Sigmoid colon (tissue), 7 donors: ENCODE measurements around the gene DNAAF2. TPM values are rescaled to one million over a fixed set of nuclear protein-coding genes. Genes with fewer than 3 reads are reported as not detected.

ENCODE experiments used
- DNase-seq: peaks from one replicate; pipeline ENCODE4 v3.0.0-alpha.2; 2019
- H3K27ac ChIP-seq, 4 donors: fragments of 200-600 bp; sonication (generic); one replicate each; pipeline ENCODE4 v1.5.1; 2016 to 2019; ENCODE audit warnings: mild to moderate bottlenecking in 1 of 4
- H3K27me3 ChIP-seq, 3 donors: fragments of 200-600 bp; sonication (generic); one replicate each; pipeline ENCODE4 v1.5.1; 2019; ENCODE audit warnings: mild to moderate bottlenecking in 1 of 3
- H3K36me3 ChIP-seq, 4 donors: fragments of 200-600 bp; sonication (generic); one replicate each; pipeline ENCODE4 v1.5.1; 2016 to 2019
- H3K4me1 ChIP-seq, 4 donors: fragments of 200-600 bp; sonication (generic); one replicate each; pipeline ENCODE4 v1.5.1; 2017 to 2019
- H3K4me3 ChIP-seq, 4 donors: fragments of 200-600 bp; sonication (generic); one replicate each; pipeline ENCODE4 v1.5.1; 2017 to 2019; ENCODE audit warnings: mild to moderate bottlenecking in 2 of 4, moderate library complexity in 1 of 4
- H3K9me3 ChIP-seq, 4 donors: fragments of 200-600 bp in 3 of 4; sonication (generic) in 3 of 4; one replicate each; pipeline versions ENCODE4 v1.5.1 to v1.6.1; 2013 to 2019
- EP300 ChIP-seq, 4 donors: sonication (generic); formaldehyde crosslinking; IDR thresholded peaks; one replicate each; pipeline ENCODE4 v1.6.1; 2017; ENCODE audit warnings: antibody characterized with exemption in 4 of 4
- POLR2A ChIP-seq, 2 donors: fragments of 450-650 bp; IDR thresholded peaks; one replicate each; pipeline ENCODE4 v1.6.1; 2016; ENCODE audit warnings: antibody characterized with exemption in 2 of 2, mild to moderate bottlenecking in 2 of 2, moderate library complexity in 2 of 2
- POLR2AphosphoS5 ChIP-seq, 4 donors: sonication (generic); formaldehyde crosslinking; IDR thresholded peaks; one replicate each; pipeline ENCODE4 v1.6.1; 2017; ENCODE audit warnings: antibody characterized with exemption in 4 of 4
- WGBS, 2 donors: extraction: QIAGEN DNeasy Blood & Tissue Kit; methylation state at CpG; one replicate each; pipeline ENCODE4 v1.1.7; 2013; 5-methylcytosine and 5-hydroxymethylcytosine counted together
- intact Hi-C: fragments of 100-400 bp; cut with DNase I; formaldehyde crosslinking; loops from one replicate; pipeline ENCODE4 v1.15.1; 2023
- polyA plus RNA-seq, 3 donors: library from polyadenylated mRNA; stranded (reverse); fragments of 200-250 nt; gene quantifications; one replicate each; pipeline ENCODE4 v1.2.3, GENCODE V29; 2013
- total RNA-seq, 4 donors: library from RNA; depleted of rRNA; stranded (reverse); fragments of >200 nt; gene quantifications; one replicate each; pipeline ENCODE4 v1.1.0, GENCODE V29; 2016
- TF ChIP-seq, protein P1 (sequence below), 4 experiments: fragments of 450-650 bp in 3 of 4; fragments of 200-600 bp in 1 of 4; IDR thresholded peaks; one replicate each; pipeline ENCODE4 v1.5.1; 2016 to 2019; ENCODE audit warnings: antibody characterized with exemption in 4 of 4, mild to moderate bottlenecking in 3 of 4, moderate library complexity in 2 of 4
- donor health status: healthy with polysubstance abuse.
- donor health status: Bipolar disorder and iron deficiency.
- donor health status: healthy.

DNAAF2 gene
- total and polyA plus RNA-seq, 7 donors = 3.3 to 12.7 (median 9.6) TPM

DNA sequence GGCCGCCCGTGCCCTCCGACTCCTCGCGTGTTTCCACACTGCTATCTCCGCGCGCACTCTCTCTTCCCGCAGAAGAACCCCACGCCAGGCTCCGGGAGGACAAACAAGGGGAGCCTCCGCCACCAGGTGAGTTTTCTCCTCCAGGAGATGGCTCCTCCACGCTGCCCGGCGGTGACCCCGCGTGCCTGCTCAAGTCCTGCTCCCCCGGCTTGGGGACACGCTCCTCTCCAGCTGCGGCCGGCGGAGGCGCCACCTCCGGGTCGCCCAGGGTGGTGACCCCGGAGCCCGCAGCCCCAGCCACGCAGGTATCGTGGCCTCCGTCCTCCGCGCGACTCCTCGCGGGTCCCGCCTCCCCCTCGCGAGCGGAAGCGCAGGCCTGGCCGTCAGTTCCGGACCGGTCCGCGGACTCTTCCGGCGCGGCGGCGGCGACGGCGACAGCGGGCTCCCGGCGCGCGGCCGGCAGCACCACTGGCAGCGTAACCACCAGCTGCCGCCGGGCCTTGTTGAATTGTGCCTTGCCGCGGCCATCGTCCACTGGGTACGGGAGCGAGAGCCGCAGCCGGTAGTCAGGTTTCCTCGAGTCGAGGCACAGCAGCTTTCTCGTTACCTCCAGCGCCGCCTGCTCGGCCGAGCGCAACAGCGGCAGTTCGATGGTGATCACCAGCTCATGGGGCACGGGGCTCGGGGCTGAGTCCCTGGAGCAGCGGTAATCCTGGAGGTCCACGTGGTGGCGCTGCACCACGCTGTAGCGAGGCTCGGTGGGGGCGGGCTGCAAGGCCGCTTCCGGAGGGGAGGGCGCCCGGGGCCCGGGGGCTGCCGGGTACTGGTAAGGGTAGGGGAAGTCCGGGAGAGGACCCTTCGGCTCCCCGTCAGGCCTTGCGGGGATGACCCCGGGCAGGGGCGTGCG lies 1.2 kb downstream of the DNAAF2 start:
- H3K9me3 ChIP-seq = no peaks in the 10 kb centered on the region
- intact Hi-C loops = loop anchor here (2.0 to 10.0 kb wide), 5 partner anchors 13 to 481 kb away; partner anchors contain the start of genes KLHDC1, KLHDC2, MGAT2 and NEMF
- peaks cover 0 to 53% (median 33%) of the 10 kb centered on the region in 4 donors for H3K4me1 ChIP-seq
- H3K27ac ChIP-seq = peak overlapping the region; percentile 91 to 99 (median 98)
- H3K27me3 ChIP-seq = no peaks in the 10 kb centered on the region
- peak; percentile 14 to 36 for TF ChIP-seq POLR2A (IDR thresholded peaks at IDR 0.05)
- no peak for TF ChIP-seq EP300 (IDR thresholded peaks at IDR 0.05)
- peak; percentile 47 to 82 (median 67) for TF ChIP-seq POLR2AphosphoS5 (IDR thresholded peaks at IDR 0.05)
- TF ChIP-seq, protein P1, sequence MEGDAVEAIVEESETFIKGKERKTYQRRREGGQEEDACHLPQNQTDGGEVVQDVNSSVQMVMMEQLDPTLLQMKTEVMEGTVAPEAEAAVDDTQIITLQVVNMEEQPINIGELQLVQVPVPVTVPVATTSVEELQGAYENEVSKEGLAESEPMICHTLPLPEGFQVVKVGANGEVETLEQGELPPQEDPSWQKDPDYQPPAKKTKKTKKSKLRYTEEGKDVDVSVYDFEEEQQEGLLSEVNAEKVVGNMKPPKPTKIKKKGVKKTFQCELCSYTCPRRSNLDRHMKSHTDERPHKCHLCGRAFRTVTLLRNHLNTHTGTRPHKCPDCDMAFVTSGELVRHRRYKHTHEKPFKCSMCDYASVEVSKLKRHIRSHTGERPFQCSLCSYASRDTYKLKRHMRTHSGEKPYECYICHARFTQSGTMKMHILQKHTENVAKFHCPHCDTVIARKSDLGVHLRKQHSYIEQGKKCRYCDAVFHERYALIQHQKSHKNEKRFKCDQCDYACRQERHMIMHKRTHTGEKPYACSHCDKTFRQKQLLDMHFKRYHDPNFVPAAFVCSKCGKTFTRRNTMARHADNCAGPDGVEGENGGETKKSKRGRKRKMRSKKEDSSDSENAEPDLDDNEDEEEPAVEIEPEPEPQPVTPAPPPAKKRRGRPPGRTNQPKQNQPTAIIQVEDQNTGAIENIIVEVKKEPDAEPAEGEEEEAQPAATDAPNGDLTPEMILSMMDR (IDR thresholded peaks at IDR 0.05) = peak; percentile 62 to 80 (median 78)
- 0% methylated on average over 101 of the region's 101 CpGs for WGBS, 2 donors
- peak overlapping the region; percentile 66 to 95 (median 86) for H3K4me3 ChIP-seq
- peaks cover 0 to 9% (median under 1%) of the 10 kb centered on the region in 4 donors for H3K36me3 ChIP-seq
- peak; percentile 96 for DNase-seq

DNA sequence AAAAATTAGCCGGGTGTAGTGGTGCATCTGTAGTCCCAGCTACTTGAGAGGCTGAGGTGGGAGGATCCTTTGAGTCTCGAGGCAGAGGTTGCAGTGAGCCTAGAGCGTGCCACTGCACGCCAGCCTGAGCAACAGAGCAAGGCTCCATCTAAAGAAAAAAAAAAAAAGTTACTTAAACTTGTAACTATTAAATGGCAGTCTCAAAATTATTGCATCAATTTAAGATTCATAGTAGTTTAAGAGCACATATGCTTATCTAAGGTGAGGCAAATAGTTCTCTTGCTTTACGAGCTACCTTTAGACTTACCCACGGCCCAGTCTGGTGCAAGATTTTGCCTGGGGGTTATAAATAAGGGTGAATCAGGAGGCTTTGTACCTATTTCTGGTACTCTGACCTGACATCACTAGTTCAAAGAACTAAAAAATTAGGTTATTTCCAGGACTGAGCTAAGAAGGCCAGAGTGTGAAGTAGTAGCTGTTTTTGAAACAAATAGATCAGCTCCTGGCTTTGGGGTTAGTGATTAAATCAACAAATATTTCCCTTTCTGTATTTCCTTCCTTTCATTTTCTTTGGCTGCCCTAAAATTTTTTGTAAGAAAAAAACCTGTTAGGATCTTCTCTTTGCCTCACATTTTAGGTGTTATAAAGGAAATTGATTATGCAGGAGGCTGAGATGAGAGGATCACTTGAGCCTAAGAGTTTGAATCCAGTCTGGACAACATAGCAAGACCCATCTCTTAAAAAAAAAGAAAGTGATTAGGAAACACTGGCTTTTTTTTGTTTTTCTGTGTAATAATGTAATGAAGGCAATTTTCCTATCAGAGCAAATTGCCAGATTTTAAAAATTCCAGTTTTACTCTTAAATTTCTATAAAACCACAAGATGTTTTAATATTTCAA lies 10.9 kb downstream of the DNAAF2 start:
- intact Hi-C loops = loop anchor here (5.0 kb wide), 1 partner anchor 37 kb away; the partner anchor contains the start of gene RPS29
- peaks cover 0 to 16% (median 0%) of the 10 kb centered on the region in 4 donors for H3K36me3 ChIP-seq
- TF ChIP-seq, protein P1 (IDR thresholded peaks at IDR 0.05) = no peak
- no peak for TF ChIP-seq POLR2AphosphoS5 (IDR thresholded peaks at IDR 0.05)
- TF ChIP-seq EP300 (IDR thresholded peaks at IDR 0.05) = no peak
- TF ChIP-seq POLR2A (IDR thresholded peaks at IDR 0.05) = no peak
- H3K4me3 ChIP-seq = no peak overlapping the region
- 15 to 60% methylated on average over 6 of the region's 6 CpGs for WGBS, 2 donors
- DNase-seq = no peak
- H3K27me3 ChIP-seq = no peaks in the 10 kb centered on the region
- H3K4me1 ChIP-seq = peaks cover 0 to 38% (median 32%) of the 10 kb centered on the region in 4 donors
- H3K9me3 ChIP-seq = no peaks in the 10 kb centered on the region
- no peak overlapping the region for H3K27ac ChIP-seq

DNA sequence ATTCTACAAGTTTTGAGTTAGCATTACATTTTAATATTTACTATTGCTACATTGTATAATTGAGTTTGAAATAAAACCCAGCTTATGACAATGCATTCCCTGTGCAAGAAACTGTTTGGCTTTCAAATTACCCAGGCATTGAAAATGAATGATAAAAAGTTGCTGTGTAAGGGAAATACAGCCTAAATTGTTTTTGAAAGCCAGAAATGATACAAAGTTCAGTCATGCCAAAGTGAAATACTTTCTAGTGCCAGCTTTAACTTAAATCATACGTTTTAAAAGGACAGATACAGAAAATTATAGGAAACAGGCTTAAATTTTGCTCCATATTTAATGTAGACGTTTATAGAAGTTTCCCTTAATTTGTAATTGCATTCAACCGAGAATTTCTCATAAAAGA lies 11.7 kb downstream of the DNAAF2 start:
- Histone ChIP-seq H3K27me3 (no peaks in the 10 kb centered on the region), H3K4me1 (peaks cover 0 to 44% (median 35%) of the 10 kb centered on the region in 4 donors), H3K4me3 (no peak overlapping the region), H3K36me3 (peaks cover 0 to 21% (median 0%) of the 10 kb centered on the region in 4 donors), H3K9me3 (no peaks in the 10 kb centered on the region), H3K27ac (no peak overlapping the region)
- DNase-seq = no peak
- WGBS, 2 donors = 16 to 52% methylated on average over 3 of the region's 3 CpGs
- TF ChIP-seq, protein P1 (IDR thresholded peaks at IDR 0.05) = no peak
- no peak for TF ChIP-seq POLR2AphosphoS5 (IDR thresholded peaks at IDR 0.05)
- TF ChIP-seq EP300 (IDR thresholded peaks at IDR 0.05) = no peak
- TF ChIP-seq POLR2A (IDR thresholded peaks at IDR 0.05) = no peak
- intact Hi-C loops = loop anchor here (5.0 kb wide), 1 partner anchor 36 kb away; the partner anchor contains the start of gene RPS29

DNA sequence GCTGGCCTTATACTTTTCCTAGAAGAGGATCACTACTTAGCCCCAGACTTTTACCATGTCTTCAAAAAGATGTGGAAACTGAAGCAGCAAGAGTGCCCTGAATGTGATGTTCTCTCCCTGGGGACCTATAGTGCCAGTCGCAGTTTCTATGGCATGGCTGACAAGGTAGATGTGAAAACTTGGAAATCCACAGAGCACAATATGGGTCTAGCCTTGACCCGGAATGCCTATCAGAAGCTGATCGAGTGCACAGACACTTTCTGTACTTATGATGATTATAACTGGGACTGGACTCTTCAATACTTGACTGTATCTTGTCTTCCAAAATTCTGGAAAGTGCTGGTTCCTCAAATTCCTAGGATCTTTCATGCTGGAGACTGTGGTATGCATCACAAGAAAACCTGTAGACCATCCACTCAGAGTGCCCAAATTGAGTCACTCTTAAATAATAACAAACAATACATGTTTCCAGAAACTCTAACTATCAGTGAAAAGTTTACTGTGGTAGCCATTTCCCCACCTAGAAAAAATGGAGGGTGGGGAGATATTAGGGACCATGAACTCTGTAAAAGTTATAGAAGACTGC lies 12.9 kb downstream of the DNAAF2 start:
- peak overlapping the region; percentile 73 to 95 (median 82) for H3K4me3 ChIP-seq
- H3K27me3 ChIP-seq = no peaks in the 10 kb centered on the region
- H3K36me3 ChIP-seq = peaks cover 0 to 26% (median 3%) of the 10 kb centered on the region in 4 donors
- H3K4me1 ChIP-seq = peaks cover 0 to 44% (median 35%) of the 10 kb centered on the region in 4 donors
- no peaks in the 10 kb centered on the region for H3K9me3 ChIP-seq
- no peak for DNase-seq
- H3K27ac ChIP-seq = no peak overlapping the region
- intact Hi-C loops = loop anchor here (5.0 kb wide), 1 partner anchor 35 kb away; the partner anchor contains the start of gene RPS29
- no peak for TF ChIP-seq POLR2AphosphoS5 (IDR thresholded peaks at IDR 0.05)
- TF ChIP-seq, protein P1 (IDR thresholded peaks at IDR 0.05) = no peak
- TF ChIP-seq EP300 (IDR thresholded peaks at IDR 0.05) = no peak
- no peak for TF ChIP-seq POLR2A (IDR thresholded peaks at IDR 0.05)
- 22 to 54% methylated on average over 3 of the region's 3 CpGs for WGBS, 2 donors
